Uterus (tissue), 2 donors: ENCODE data around the gene FBXO31.
"Not testable (repeated sequence)": the region's sequence is repeated elsewhere in the genome, so short reads cannot be mapped to it uniquely, and the experiment has no call there.

Experiments
- CTCF ChIP-seq, 4 experiments: fragments of 200-600 bp in 2 of 4; fragments of 450-650 bp in 2 of 4; sonication (generic) in 2 of 4; IDR thresholded peaks; one replicate each; pipeline ENCODE4 v1.5.1; 2016 to 2019; ENCODE audit warnings: antibody characterized with exemption in 4 of 4, mild to moderate bottlenecking in 2 of 4, moderate library complexity in 1 of 4
- POLR2A ChIP-seq, 2 donors: fragments of 450-650 bp; IDR thresholded peaks; one replicate each; pipeline ENCODE4 v1.6.1; 2016; ENCODE audit warnings: antibody characterized with exemption in 2 of 2, mild to moderate bottlenecking in 1 of 2, moderate library complexity in 1 of 2

DNA sequence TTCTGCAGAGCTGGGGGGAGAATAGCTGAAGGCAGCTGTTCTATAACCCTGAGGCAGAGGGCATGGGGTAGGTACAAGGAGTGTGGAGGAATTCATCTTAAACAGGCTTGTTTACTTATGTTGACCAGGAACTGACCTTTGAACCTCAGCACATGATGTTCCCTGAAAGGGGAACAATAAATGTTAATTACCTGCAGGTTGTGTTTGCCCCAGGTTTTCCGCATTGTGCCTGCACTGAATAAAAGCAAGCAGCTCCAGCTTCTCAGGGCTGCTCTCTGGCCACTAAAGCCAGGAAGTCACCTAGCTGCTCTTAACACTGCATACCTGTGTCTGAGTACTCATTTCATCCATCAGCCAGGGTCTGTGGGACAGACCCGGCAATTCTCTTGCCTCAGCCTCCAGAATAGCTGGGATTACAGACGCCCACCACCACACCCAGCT, 4.2 kb downstream of the FBXO31 start:
- TF ChIP-seq POLR2A, CTCF (IDR thresholded peaks at IDR 0.05): not testable (repeated sequence)
